Fibroblast of lung (primary cell): ENCODE results near the gene FBXW11. TPM values are rescaled to one million over a fixed set of nuclear protein-coding genes. Genes with fewer than 3 reads are reported as not detected.

Experiments
- DNase-seq, 2 donors: peaks; one replicate each; pipeline versions ENCODE4 v3.0.0 to v3.0.0-alpha.2; 2010; ENCODE audit warnings: low read depth in 2 of 2
- H2AFZ ChIP-seq: 2 replicates; pipeline ENCODE4 v1.5.1; 2012; ENCODE audit warnings: low read length, control low read depth, inconsistent platforms
- H3K27ac ChIP-seq: 2 replicates; pipeline ENCODE4 v1.5.1; 2011; ENCODE audit warnings: low read length, control low read depth; ENCODE audit not compliant: insufficient read depth
- H3K27me3 ChIP-seq: 2 replicates; pipeline ENCODE4 v1.5.1; 2011; ENCODE audit warnings: mild to moderate bottlenecking, low read length; ENCODE audit not compliant: control insufficient read depth, insufficient read depth
- H3K36me3 ChIP-seq: 2 replicates; pipeline ENCODE4 v1.5.1; 2011; ENCODE audit warnings: low read length; ENCODE audit not compliant: control insufficient read depth, insufficient read depth
- H3K4me1 ChIP-seq: 2 replicates; pipeline ENCODE4 v1.5.1; 2011; ENCODE audit warnings: low read length; ENCODE audit not compliant: control insufficient read depth, insufficient read depth; ENCODE audit errors: extremely low read depth
- H3K4me2 ChIP-seq: 2 replicates; pipeline ENCODE4 v1.5.1; 2011; ENCODE audit warnings: low read length, control low read depth; ENCODE audit not compliant: insufficient read depth; ENCODE audit errors: extremely low read depth
- H3K4me3 ChIP-seq, 4 experiments: fragments of 200-600 bp in 1 of 4; sonication (generic) in 1 of 4; replicated peaks in 1 of 4; 2 replicates each; pipeline ENCODE4 v1.5.1; 2011 to 2016; ENCODE audit warnings: low read length in 4 of 4, low read depth in 3 of 4, mild to moderate bottlenecking in 3 of 4, control low read depth in 2 of 4, inconsistent platforms in 1 of 4, mixed read lengths in 1 of 4; ENCODE audit not compliant: insufficient read depth in 1 of 4; ENCODE audit errors: control extremely low read depth in 1 of 4
- H3K79me2 ChIP-seq: 2 replicates; pipeline ENCODE4 v1.5.1; 2012; ENCODE audit warnings: mild to moderate bottlenecking, low read length, inconsistent platforms; ENCODE audit not compliant: control insufficient read depth, insufficient read depth
- H3K9ac ChIP-seq: 2 replicates; pipeline ENCODE4 v1.5.1; 2011; ENCODE audit warnings: mild to moderate bottlenecking, low read length, control low read depth; ENCODE audit not compliant: insufficient read depth
- H3K9me3 ChIP-seq: 2 replicates; pipeline ENCODE4 v1.5.1; 2012; ENCODE audit warnings: low read depth, low read length; ENCODE audit not compliant: control insufficient read depth, insufficient read depth
- H4K20me1 ChIP-seq: 2 replicates; pipeline ENCODE4 v1.5.1; 2011; ENCODE audit warnings: low read length; ENCODE audit not compliant: control insufficient read depth, insufficient read depth; ENCODE audit errors: extremely low read depth
- EZH2 ChIP-seq: IDR thresholded peaks from 2 replicates; pipeline ENCODE4 v1.5.1; 2012; ENCODE audit warnings: low read length, control low read depth, mild to moderate bottlenecking; ENCODE audit errors: missing control alignments
- polyA plus RNA-seq, 2 donors: library from polyadenylated mRNA; depleted of rRNA in 1 of 2; stranded (reverse) in 1 of 2; unstranded in 1 of 2; fragments of >200 nt; gene quantifications; 2 replicates each; pipeline ENCODE4 v1.2.1, GENCODE V29; 2011 to 2012; ENCODE audit warnings: missing spikeins in 1 of 2
- total RNA-seq: library from RNA; depleted of rRNA; stranded (reverse); fragments of >200 nt; gene quantifications from 2 replicates; pipeline ENCODE4 v1.2.1, GENCODE V29; 2014
- TF ChIP-seq, protein P1 (sequence below), 2 donors: IDR thresholded peaks in 1 of 2; conservative IDR thresholded peaks in 1 of 2; 1 replicate in 1 of 2; 2 replicates in 1 of 2; pipeline ENCODE4 v1.5.1; 2011 to 2012; ENCODE audit warnings: low read length in 2 of 2, control low read depth in 1 of 2, inconsistent platforms in 1 of 2, low read depth in 1 of 2, mild to moderate bottlenecking in 1 of 2

FBXW11 gene
- total and polyA plus RNA-seq, 2 donors (not counting 1 experiment from before 2014, with no cell fraction given): 52.6 to 113 TPM

DNA sequence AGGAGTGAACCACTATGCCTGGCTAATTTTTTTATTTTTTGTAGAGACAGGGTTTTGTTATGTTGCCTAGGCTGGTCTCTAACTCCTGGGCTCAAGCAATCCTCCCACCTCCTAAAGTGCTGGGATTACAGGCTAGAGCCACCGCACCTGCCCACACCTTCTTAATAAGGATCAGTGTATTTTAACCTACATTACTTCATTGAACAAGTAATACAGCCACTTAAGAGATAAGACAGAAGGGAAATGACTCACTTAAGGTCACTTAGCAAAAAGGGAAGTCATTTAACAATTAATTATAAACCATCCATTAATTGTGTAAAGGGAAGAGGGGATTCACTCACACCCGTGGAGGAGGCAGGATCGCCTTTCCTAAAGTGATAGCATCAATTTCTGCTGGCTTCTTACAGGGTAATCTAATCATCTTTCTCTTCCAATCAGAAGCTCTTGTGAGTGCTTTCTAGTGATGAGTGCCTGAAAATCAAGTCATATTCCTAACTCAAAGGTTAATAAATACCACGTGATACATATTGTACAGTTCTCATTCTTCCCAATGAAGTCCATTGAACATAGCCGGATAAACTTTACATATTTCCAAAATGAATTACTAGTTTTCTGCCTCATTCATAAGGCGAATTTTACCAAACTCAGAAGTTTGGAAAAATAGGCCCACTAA lies 3.5 kb downstream of the FBXW11 start:
- Histone ChIP-seq H3K4me2 (peak overlapping the region; percentile 85), H3K4me1 (peaks cover 3% of the 10 kb centered on the region), H3K27me3 (no peaks in the 10 kb centered on the region), H4K20me1 (peaks cover 5% of the 10 kb centered on the region), H3K79me2 (peaks cover 87% of the 10 kb centered on the region), H3K9me3 (no peaks in the 10 kb centered on the region), H3K9ac (no peak overlapping the region), H3K36me3 (peaks cover 2% of the 10 kb centered on the region), H3K4me3 (peak overlapping the region in 1 of 4 experiments; percentile 69), H3K27ac (no peak overlapping the region), H2AFZ (no peak overlapping the region)
- no peak for DNase-seq
- TF ChIP-seq EZH2: no peak
- TF ChIP-seq, protein P1, sequence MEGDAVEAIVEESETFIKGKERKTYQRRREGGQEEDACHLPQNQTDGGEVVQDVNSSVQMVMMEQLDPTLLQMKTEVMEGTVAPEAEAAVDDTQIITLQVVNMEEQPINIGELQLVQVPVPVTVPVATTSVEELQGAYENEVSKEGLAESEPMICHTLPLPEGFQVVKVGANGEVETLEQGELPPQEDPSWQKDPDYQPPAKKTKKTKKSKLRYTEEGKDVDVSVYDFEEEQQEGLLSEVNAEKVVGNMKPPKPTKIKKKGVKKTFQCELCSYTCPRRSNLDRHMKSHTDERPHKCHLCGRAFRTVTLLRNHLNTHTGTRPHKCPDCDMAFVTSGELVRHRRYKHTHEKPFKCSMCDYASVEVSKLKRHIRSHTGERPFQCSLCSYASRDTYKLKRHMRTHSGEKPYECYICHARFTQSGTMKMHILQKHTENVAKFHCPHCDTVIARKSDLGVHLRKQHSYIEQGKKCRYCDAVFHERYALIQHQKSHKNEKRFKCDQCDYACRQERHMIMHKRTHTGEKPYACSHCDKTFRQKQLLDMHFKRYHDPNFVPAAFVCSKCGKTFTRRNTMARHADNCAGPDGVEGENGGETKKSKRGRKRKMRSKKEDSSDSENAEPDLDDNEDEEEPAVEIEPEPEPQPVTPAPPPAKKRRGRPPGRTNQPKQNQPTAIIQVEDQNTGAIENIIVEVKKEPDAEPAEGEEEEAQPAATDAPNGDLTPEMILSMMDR (conservative IDR thresholded peaks at IDR 0.05 in 1 of 2, IDR thresholded peaks at IDR 0.05 in 1 of 2; ENCODE audit: low read depth in 1 of 2, low read length in 2 of 2): no peak

DNA sequence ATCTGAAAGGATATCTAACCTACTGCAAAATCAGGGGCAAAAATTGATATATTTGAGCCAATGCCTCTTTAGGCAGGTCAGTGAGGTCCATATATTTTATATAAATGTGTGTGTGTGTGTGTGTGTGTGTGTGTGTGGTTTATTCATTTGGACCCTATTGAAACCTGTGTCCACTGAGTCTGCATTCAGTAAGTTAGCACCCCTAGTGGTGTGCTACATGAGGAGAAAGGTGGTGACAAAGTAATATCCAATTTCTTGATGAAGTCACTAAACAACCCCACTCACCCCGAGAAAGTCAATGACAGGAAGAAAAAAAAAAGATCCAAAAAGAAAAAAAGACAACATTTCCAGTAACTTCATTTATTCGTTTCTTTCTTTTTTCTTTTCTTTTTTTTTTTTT lies 4.1 kb downstream of the FBXW11 start:
- no peak overlapping the region for H3K4me3 ChIP-seq
- H3K27ac ChIP-seq: no peak overlapping the region
- no peaks in the 10 kb centered on the region for H3K9me3 ChIP-seq
- peak in 1 of 2 donors; percentile 23 for DNase-seq
- H3K27me3 ChIP-seq: no peaks in the 10 kb centered on the region
- no peak overlapping the region for H3K4me2 ChIP-seq
- no peak overlapping the region for H2AFZ ChIP-seq
- peaks cover 2% of the 10 kb centered on the region for H3K36me3 ChIP-seq
- H3K4me1 ChIP-seq: peaks cover 3% of the 10 kb centered on the region
- peaks cover 5% of the 10 kb centered on the region for H4K20me1 ChIP-seq
- H3K9ac ChIP-seq: no peak overlapping the region
- TF ChIP-seq, protein P1 (conservative IDR thresholded peaks at IDR 0.05 in 1 of 2, IDR thresholded peaks at IDR 0.05 in 1 of 2; ENCODE audit: low read depth in 1 of 2, low read length in 2 of 2): peak; percentile 36 to 50
- no peak for TF ChIP-seq EZH2
- peaks cover 91% of the 10 kb centered on the region for H3K79me2 ChIP-seq

DNA sequence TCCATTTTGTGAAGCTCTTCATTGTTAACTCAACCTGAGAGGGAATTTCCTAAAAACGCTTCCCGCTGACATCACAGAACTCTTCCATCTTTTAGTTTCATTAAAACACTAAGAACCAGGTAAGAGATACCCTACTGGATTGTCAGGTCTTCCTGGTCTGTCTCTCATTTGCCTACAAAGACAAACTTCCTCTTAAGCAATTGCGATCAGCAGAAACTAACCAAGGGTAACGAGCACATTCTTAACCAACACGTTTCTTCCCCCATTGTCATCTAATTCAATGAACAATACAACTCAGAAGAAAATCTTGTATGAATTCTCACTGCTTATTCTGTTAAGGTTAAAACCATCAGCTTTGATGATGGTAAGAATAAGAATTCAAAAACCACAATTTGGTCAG lies 6.6 kb downstream of the FBXW11 start:
- Histone ChIP-seq H3K4me2 (no peak overlapping the region), H3K27me3 (no peaks in the 10 kb centered on the region), H3K4me3 (no peak overlapping the region), H3K9ac (no peak overlapping the region), H3K4me1 (peaks cover 5% of the 10 kb centered on the region), H3K27ac (no peak overlapping the region), H3K9me3 (no peaks in the 10 kb centered on the region), H2AFZ (no peak overlapping the region), H3K79me2 (peaks cover 97% of the 10 kb centered on the region), H4K20me1 (peaks cover 7% of the 10 kb centered on the region), H3K36me3 (peaks cover 2% of the 10 kb centered on the region)
- no peak for TF ChIP-seq EZH2
- TF ChIP-seq, protein P1 (conservative IDR thresholded peaks at IDR 0.05 in 1 of 2, IDR thresholded peaks at IDR 0.05 in 1 of 2; ENCODE audit: low read depth in 1 of 2, low read length in 2 of 2): no peak
- DNase-seq: no peak
